IPS-18c (cell line): ENCODE results near the gene RAD9A.
"Not testable (repeated sequence)": the region's sequence is repeated elsewhere in the genome, so short reads cannot be mapped to it uniquely, and the experiment has no call there.

Experiments used
- H3K4me3 ChIP-seq: 2 replicates; pipeline ENCODE4 v1.7.0; 2013; ENCODE audit warnings: low read depth, mild to moderate bottlenecking, low read length, moderate library complexity; ENCODE audit not compliant: insufficient read depth
- H3K9me3 ChIP-seq: one replicate; pipeline ENCODE4 v1.6.1; 2013; ENCODE audit warnings: mild to moderate bottlenecking, low read length, moderate library complexity; ENCODE audit not compliant: control insufficient read depth, insufficient read depth

The RAD9A gene

DNA sequence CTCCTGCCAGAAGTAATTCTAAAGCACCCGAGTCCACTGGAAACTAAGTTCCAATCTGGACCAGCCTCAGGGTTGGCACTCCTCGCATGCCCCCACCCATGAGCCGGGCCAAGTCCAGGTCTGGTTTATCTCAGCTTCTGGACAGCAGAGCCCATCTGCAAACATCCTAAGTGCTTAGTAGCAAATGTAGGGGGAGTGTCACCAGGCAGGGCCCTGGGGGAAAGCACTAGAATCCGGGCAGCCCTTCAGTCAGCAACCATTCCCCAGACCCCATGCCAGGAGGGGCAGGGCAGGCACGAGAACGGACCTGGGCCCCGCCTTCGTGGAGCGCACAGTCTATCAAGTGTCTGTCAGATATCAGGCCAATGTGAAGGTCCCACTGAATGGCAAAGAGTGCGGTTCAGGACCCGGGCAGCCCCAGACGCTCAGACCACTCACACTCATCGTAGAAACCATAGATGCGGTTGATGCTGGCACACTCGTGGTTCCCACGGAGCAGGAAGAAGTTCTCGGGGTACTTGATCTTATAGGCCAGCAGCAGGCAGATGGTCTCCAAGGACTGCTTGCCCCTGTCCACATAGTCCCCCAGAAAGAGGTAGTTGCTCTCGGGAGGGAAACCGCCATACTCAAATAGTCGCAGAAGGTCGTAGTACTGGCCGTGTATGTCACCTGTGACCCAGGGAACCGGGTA lies 8.6 kb downstream of the RAD9A start:
- peak overlapping the region; percentile 89 for H3K4me3 ChIP-seq
- H3K9me3 ChIP-seq, result no peaks in the 10 kb centered on the region

DNA sequence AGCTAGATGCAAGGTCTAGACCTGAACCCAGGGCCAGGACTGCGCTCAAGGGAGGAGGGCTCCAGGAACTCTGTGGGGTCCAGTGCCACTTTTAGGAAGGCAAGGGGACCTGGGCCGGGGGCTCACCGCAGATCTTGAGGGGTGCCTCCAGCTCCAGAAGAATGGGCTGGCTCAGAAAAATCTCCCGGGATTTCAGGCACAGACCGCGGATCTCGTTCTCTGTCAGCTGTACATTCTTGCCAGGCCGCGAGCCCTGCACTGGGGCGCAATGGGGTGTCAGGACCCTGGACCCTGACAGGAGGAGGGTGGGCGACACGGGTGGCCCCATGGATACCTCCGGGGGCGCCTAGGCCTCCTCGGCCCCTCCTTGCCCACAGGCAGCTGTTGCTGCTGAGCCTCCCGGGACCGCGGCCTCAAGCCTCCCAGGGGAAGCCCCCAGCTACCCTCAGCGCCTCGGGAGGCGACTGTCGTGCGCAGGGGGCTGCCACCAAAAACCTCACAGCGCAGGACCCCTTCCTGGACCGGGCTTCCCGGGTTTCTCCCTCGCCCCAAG lies 9.2 kb downstream of the RAD9A start:
- Histone ChIP-seq H3K4me3 (peak overlapping the region; percentile 89), H3K9me3 (no peaks in the 10 kb centered on the region)

DNA sequence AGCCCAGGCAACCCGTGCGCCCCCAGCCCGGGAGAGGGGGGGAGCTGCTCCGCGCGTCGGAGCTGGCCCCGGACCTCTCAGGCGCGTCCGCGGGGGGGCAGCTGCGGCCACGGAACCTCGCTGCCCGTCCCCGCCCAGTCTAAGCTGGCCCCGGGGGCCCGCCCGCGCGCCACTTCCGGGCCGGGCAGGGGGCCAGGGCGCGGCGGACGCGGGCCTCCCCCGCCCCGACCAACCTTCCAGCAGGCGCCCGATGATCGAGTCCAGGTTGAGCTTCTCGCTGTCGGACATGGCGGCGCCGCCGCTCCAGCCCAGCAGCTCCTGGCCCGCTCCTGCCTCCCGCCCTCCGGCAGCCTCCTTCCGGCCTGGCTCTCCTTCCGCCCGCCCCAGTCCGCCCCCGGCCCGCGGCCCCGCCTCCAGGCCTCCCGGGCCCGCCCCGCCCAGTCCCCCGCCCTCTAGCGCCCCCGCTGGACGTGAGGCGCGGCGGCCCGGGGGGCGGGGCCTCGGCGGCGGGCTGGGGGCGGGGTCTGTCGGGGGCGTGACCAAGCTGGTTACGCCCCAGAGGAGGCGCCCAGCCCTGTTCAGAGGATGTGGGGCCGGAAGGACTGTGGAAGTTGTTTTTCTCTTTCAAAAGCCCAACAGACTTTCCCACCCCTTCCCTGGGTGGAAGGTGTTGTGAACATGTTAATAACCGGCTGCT lies 9.9 kb downstream of the RAD9A start, which contains the start of gene PPP1CA:
Gene PPP1CA, minus strand, starts transcription at position 364 of the 697 bp plus-strand sequence. Its CDS starts 76 bp downstream, at position 288.
- peak within 1 kb of the TSS; percentile 89 for H3K4me3 ChIP-seq
- no peaks in the 10 kb centered on the region for H3K9me3 ChIP-seq

DNA sequence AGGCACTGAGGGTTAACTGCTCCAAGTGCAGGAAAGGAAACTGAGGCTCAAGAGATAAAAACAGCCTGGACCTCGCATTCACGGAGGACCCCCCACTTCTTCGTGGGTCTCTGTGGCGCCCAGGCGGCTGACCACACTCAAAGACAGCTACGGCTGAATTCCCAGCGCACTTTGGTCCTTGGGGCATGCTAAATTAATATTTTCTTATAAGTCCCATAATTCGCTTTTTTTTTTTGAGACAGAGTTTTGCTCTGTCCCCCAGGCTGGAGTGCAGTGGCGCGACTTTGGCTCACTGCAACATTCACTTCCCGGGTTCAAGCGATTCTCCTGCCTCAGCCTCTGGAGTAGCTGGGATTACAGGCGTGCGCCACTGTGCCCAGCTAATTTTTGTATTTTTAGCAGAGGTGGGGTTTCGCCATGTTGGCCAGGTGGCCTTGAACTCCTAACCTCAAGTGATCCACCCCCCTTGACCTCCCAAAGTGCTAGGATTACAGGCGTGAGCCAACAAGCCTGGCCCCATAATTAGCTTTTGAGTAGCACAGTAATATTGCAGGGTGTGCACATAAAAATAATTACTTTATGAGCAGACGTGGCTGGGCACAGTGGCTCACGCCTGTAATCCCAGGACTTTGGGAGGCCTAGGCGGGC lies 10.5 kb downstream of the RAD9A start:
- H3K4me3 ChIP-seq, H3K9me3 ChIP-seq: not testable (repeated sequence)

DNA sequence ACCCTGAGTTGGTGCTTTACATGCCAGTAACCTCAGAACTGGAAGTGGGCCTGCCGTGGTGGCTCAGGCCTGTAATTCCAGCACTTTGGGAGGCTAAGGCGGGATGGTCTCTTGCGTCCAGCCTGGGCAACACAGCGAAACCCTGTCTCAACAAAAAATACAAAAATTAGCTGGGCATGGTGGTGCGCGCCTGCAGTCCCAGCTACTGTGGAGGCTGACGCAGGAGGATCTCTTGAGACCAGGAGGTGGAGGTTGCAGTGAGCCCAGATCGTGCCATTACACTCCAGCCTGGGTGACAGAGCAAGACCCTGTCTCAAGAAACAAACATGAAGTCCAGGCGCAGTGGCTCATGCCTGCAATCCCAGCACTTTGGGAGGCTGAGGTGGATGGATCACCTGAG lies 11.3 kb downstream of the RAD9A start:
- H3K4me3 ChIP-seq, H3K9me3 ChIP-seq: not testable (repeated sequence)

DNA sequence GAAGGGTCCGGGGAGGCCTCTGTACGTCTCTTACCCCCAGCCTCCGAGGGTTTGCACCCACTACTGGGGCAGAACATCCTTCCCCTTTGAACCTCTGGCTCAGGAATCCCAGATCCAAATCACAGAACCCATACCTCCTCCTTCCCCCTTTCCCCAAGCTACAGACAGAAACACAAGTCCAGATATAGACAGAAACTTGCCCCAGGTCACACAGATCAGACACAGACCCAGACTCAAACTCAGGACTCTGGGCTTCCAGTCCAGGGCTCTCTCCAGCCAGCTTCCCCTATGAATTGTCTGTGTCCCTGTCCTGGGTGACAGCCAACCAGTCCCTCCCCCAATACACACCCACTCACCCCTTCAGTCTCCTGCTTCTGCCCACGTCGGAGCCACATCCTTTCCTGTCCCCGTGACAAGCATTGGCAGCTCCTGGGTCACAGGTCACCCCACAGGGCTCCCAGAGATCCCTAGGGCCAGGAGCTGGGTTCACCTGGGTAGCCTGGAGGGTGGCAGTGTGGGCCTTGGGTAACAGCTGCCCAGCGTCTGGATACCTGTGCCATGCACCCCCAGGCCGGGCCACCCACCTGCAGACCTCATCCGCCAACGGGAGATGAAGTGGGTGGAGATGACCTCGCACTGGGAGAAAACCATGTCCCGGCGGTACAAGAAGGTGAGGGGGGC lies 12.9 kb downstream of the RAD9A start:
- no peaks in the 10 kb centered on the region for H3K9me3 ChIP-seq
- H3K4me3 ChIP-seq, result no peak overlapping the region

DNA sequence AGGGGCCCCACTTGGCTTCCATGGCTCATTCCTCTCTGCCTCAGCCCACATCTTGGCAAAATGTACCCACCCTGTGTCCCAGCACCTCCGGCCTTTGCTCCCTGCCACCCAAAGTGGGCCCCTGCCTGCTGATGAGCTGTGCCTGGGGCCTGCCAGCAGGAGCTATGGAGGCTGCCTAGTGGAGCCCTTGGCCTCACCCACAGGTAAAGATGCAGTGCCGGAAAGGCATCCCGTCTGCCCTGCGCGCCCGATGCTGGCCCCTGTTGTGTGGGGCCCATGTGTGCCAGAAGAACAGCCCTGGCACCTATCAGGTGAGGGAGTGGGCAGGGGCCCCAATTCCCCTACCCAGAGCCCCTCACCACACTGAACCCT lies 13.4 kb downstream of the RAD9A start:
- Histone ChIP-seq H3K4me3 (no peak overlapping the region), H3K9me3 (no peaks in the 10 kb centered on the region)

DNA sequence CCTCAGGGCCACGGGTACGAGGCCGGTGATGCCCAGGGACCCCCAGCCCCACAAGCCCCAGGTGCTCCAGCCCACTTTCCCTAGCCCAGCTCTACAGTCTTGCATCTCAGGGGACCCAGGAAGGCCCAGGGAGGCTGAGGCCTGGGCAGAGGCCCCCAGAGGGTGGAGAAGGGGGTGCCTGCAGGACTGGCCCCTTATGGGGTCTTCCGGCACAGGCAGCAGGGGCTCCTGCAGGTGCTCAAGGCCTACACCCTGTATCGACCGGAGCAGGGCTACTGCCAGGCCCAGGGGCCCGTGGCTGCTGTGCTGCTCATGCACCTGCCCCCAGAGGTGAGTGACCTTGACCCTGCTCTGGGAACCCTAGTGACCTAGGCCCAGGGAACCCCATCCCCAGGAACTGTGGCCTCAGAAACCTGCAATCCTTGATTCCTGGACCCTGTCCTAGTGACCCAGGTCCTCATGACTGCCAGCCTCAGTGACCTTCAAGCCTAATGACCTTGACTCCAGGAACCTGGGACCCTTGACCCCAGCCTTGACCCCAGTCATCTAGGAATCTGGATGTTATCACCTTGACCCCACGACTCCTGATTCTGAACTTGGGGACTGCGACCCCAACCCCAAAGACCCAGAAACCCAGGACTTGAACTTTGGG lies 14.0 kb downstream of the RAD9A start:
- no peak overlapping the region for H3K4me3 ChIP-seq
- no peaks in the 10 kb centered on the region for H3K9me3 ChIP-seq

DNA sequence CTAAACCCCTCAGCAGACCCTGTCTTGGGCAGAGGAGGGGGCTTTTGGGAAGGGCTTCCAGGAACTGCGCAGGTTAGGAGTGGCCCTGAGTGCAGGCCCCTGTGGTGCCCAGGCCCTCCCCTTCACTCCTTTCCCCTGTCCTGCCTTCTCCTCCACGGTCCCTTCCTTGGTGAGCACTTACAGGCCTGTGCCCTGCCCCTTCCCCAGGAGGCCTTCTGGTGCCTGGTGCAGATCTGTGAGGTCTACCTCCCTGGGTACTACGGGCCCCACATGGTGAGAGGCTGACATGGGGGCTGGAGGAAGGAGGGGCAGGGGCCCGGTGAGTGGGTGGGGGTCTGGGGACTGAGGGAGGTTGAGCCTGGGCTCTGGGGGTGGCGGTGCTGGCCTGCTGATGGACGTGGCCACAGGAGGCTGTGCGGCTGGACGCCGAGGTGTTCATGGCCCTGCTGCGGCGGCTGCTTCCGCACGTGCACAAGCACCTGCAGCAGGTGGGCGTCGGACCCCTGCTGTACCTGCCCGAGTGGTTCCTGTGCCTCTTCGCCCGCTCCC lies 14.7 kb downstream of the RAD9A start:
- Histone ChIP-seq H3K9me3 (no peaks in the 10 kb centered on the region), H3K4me3 (no peak overlapping the region)

DNA sequence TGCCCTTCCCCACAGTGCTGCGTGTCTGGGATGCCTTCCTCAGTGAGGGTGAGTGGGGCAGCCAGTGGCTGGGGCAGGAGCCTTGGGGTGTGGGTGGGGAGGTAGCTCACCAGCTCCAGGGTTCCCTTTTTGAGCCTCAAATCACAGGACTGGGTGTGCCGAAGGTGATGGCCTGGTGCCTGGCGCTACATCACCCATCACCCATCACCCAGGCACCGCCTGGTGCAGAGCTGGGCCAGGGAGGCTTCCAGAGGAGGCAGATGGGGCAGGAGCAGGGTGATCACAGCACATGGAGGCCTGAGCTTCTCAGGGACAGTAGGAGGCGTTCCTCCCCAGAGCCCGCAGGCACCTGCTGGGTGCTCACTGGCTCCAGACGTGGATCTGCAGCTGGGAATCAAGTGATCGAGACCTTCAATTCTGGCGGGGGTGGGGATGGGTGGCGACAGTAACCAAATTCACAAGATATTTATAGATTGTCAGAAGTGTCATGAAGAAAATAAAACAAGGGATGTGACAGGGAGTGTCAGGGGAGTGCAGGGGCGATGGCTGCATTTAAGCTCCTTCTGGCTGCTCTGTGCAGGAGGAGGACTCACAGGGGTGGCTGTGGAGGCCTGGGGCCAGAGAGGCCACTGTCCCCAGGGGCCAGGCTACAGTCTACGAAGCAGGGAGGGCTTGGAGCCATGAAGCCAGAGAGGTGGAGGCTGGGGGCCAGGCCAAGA lies 15.3 kb downstream of the RAD9A start:
- Histone ChIP-seq H3K4me3 (no peak overlapping the region), H3K9me3 (no peaks in the 10 kb centered on the region)

DNA sequence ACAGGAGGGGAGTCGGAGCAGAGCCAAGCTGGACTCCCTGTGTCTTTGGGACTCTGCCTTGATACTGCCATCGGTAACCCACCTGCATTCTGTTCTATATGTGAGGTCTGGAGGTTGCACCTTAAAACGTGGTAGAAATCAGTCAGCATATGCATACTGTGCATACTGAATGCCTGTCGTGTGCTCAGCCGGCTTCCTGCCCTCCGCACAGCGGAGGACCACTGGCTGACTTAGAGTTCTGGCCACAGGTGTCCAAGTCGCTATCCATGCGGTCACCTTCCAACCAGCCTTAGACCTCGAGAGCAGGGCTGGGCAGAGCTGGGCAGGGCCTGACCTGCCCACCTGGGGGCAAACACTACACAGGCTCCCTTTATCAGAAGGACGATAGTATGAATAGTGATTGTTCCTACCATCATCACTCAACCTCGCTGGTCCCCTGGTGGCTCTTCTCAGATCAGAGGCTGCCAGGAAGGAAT lies 15.9 kb downstream of the RAD9A start:
- no peak overlapping the region for H3K4me3 ChIP-seq
- no peaks in the 10 kb centered on the region for H3K9me3 ChIP-seq

DNA sequence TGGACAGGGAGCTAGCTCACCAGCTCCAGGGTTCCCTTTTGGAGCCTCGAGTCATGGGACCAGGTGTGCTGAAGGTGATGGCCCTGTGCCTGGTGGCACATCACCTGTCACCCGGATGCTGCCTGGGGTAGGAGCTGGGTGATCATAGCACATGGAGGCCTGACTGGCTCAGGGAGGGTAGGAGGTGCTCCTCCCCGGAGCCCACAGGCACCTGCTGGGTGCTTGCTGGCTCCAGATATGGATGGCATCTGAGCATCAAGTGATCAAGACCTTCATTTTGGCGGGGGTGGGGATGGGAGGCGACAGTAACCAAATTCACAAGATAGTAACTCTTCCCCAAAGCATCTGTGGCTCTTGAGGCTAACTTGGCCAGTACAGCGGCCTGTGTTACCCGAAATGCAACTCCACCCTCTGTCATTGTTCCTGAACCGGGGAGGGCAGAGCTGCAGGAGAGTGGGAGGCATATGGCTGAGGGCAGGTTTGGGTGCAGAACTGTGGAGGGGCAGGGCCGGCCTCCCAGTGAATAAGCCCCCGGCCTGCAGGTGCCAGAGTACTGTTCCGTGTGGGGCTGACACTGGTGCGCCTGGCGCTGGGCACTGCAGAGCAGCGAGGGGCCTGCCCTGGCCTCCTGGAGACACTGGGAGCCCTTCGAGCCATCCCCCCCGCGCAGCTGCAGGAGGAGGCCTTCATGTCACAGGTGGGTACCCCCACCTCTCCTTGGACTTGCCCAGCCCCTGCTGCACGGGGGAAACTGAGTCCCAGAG lies 16.8 kb downstream of the RAD9A start:
- H3K4me3 ChIP-seq, result no peak overlapping the region
- no peaks in the 10 kb centered on the region for H3K9me3 ChIP-seq

DNA sequence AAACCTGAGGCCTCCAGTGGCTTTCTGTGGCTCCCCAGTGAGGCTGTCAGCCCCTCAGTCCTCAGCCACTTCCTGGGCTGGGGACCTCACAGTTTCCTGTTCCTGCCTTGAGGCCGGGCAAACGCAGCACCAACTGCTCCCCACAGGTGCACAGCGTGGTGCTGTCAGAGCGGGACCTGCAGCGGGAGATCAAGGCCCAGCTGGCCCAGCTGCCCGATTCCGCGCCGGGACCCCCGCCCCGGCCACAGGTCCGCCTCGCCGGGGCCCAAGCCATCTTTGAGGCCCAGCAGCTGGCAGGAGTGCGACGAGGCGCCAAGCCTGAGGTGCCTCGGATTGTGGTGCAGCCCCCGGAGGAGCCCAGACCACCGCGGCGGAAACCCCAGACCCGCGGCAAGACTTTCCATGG lies 17.5 kb downstream of the RAD9A start:
- H3K9me3 ChIP-seq, result no peaks in the 10 kb centered on the region

DNA sequence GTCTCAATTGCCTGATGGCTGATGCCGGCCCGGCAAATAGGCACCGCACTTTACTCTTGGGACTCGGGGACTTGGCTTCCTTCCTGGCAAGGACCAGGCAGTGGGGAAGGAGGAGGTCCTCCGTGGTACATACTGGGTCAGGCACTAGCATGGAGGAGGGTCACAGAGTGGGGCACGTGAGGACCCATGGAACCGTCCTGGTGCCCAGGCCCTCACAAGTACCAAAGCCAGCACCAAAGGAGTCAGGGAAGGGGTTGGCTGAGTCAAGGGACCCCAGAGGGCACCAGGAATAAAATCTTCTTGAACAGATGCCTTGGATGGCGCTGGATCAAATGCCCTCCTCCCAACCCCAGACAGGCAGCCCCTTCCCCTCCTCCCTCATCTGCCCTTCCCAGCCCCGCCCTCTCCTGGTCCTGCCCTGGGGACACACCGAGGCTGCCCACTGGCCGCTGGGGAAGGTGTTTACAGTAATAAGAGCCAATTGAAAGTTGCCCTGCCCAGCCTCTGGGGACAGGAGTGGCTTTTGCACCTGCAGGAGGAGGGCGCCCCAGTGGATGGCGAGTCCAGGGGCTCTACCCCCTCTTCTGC lies 18.1 kb downstream of the RAD9A start:
- Histone ChIP-seq H3K9me3 (no peaks in the 10 kb centered on the region), H3K4me3 (no peak overlapping the region)

More for the DNA sequence above, 17.5 kb downstream of the RAD9A start:
- H3K4me3 ChIP-seq, result no peak overlapping the region

DNA sequence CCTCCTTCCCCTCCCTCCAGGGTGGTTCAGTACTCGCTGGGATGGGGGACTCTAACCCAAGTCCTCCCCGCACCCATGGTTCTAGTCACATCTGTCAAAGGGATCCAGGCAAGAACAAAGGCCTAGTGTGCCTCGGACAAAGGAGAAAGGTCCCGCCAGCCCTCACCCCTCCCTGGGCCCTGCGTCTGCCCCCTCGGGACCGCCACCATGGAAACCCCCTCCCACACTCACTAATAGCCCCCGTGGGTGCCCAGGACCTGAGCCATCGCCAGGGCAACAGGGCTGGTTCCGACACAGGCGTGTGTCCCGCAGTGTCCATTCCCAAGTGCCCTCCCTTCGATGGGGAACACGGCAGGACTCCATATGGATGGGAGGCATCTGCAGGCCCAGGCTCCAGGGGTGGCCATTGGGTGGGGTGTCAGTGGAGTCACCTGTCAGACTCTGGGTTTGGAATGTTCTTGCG lies 18.6 kb downstream of the RAD9A start:
- H3K9me3 ChIP-seq, result no peaks in the 10 kb centered on the region
- no peak overlapping the region for H3K4me3 ChIP-seq
